GM12864 (cell line): ENCODE results near the gene SCN8A.

Experiments
- DNase-seq: peaks from one replicate; pipeline ENCODE4 v3.0.0-alpha.2; 2011; ENCODE audit warnings: low read depth
- H3K4me3 ChIP-seq: 2 replicates; pipeline ENCODE4 v1.5.1; 2011; ENCODE audit warnings: mild to moderate bottlenecking, low read depth, low read length, control low read depth
- CTCF ChIP-seq: IDR thresholded peaks from 2 replicates; pipeline ENCODE4 v1.5.1; 2011; ENCODE audit warnings: low read depth, mild to moderate bottlenecking, moderate library complexity, low read length, control low read depth, inconsistent platforms; ENCODE audit errors: missing control alignments

Gene SCN8A

GRCh38 chr12:51852404-51853137, 261.5 kb downstream of the SCN8A start:
- no peak for TF ChIP-seq CTCF
- DNase-seq, result no peak
- no peak overlapping the region for H3K4me3 ChIP-seq

GRCh38 chr12:51855586-51856428, 264.8 kb downstream of the SCN8A start:
- DNase-seq, result no peak
- TF ChIP-seq CTCF, result no peak
- no peak overlapping the region for H3K4me3 ChIP-seq

- no peak for DNase-seq
- H3K4me3 ChIP-seq, result no peak overlapping the region
- no peak for TF ChIP-seq CTCF
Measured at GRCh38 chr12:51860986-51861385, 270.0 kb downstream of the SCN8A start.
